HL-60 (cell line): ENCODE measurements around the gene ZNF689.

Source experiments
- DNase-seq, 2 experiments: peaks; one replicate each; pipeline ENCODE4 v3.0.0-alpha.2; 2010 to 2020; ENCODE audit warnings: low read depth in 1 of 2, low spot score in 1 of 2
- H3K27ac ChIP-seq: fragments of 250-450 bp; sonication (Bioruptor Pico); replicated peaks from 2 replicates; pipeline ENCODE4 v1.5.1; 2020; ENCODE audit warnings: mild to moderate bottlenecking, moderate library complexity
- H3K27me3 ChIP-seq: fragments of 250-450 bp; sonication (Bioruptor Pico); 2 replicates; pipeline ENCODE4 v1.5.1; 2021; ENCODE audit warnings: mild to moderate bottlenecking, moderate library complexity; ENCODE audit not compliant: insufficient read depth, poor library complexity, severe bottlenecking
- H3K4me3 ChIP-seq: replicated peaks from 2 replicates; pipeline ENCODE4 v1.5.1; 2011; ENCODE audit warnings: mild to moderate bottlenecking, control low read depth, low read length; ENCODE audit not compliant: insufficient read depth
- GABPA ChIP-seq: IDR thresholded peaks from 2 replicates; pipeline ENCODE4 v1.6.1; 2012; ENCODE audit warnings: low read depth
- POLR2AphosphoS5 ChIP-seq: IDR thresholded peaks from 2 replicates; pipeline ENCODE4 v1.6.1; 2012; ENCODE audit warnings: low read depth
- SPI1 ChIP-seq: IDR thresholded peaks from 2 replicates; pipeline ENCODE4 v1.6.1; 2012; ENCODE audit warnings: low read depth, mild to moderate bottlenecking, borderline replicate concordance
- TF ChIP-seq, protein P1 (sequence below): IDR thresholded peaks from 2 replicates; pipeline ENCODE4 v1.6.1; 2012; ENCODE audit warnings: low read depth; ENCODE audit not compliant: insufficient replicate concordance
- TF ChIP-seq, protein P2 (sequence below): IDR thresholded peaks from one replicate; pipeline ENCODE4 v1.5.1; 2011; ENCODE audit warnings: low read length, control low read depth, inconsistent platforms; ENCODE audit not compliant: insufficient read depth

ZNF689 gene

DNA sequence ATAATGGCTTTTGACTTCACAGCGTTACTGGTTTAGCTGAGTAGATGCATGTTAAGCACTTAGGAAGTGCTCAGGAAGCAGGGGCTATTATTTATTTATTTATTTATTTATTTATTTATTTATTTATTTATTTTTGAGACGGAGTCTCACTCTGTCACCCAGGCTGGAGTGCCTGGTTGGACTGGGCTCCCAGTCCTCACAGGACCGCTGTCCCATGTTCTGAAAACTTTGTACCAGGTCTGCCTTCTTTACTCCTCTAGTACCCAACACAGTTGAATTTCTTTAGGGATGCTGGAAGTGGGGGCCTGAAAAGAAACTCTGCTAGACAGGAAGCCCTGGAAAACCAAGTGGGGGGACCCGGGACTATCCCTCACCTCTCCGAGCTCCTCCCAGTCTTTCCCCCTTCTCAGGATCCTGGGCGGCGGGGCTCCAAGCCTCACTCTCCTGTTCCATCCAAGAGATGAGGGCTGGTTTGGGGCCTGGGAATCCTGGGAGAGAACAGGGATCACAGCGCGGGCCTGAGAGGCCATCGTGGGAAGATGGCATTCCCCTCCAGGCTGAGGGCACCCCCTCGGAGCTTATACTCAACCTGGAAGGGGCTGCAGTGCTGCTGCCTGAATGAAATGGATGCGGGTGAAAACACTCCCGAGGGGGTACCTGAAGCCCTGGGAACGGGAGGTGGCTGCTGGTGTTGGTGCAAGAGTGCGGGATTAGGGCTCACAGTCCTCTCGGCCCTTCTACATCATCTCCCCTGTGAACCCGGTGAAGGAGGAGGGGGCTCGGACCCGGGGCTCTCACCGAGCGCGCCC is 39.3 kb downstream of the ZNF689 start:
- H3K27me3 ChIP-seq = no peaks in the 10 kb centered on the region
- H3K27ac ChIP-seq = peak overlapping the region; percentile 88
- H3K4me3 ChIP-seq = peak overlapping the region; percentile 92
- TF ChIP-seq GABPA = no peak
- TF ChIP-seq, protein P1, sequence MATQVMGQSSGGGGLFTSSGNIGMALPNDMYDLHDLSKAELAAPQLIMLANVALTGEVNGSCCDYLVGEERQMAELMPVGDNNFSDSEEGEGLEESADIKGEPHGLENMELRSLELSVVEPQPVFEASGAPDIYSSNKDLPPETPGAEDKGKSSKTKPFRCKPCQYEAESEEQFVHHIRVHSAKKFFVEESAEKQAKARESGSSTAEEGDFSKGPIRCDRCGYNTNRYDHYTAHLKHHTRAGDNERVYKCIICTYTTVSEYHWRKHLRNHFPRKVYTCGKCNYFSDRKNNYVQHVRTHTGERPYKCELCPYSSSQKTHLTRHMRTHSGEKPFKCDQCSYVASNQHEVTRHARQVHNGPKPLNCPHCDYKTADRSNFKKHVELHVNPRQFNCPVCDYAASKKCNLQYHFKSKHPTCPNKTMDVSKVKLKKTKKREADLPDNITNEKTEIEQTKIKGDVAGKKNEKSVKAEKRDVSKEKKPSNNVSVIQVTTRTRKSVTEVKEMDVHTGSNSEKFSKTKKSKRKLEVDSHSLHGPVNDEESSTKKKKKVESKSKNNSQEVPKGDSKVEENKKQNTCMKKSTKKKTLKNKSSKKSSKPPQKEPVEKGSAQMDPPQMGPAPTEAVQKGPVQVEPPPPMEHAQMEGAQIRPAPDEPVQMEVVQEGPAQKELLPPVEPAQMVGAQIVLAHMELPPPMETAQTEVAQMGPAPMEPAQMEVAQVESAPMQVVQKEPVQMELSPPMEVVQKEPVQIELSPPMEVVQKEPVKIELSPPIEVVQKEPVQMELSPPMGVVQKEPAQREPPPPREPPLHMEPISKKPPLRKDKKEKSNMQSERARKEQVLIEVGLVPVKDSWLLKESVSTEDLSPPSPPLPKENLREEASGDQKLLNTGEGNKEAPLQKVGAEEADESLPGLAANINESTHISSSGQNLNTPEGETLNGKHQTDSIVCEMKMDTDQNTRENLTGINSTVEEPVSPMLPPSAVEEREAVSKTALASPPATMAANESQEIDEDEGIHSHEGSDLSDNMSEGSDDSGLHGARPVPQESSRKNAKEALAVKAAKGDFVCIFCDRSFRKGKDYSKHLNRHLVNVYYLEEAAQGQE = peak; percentile 80
- DNase-seq = no peak

DNA sequence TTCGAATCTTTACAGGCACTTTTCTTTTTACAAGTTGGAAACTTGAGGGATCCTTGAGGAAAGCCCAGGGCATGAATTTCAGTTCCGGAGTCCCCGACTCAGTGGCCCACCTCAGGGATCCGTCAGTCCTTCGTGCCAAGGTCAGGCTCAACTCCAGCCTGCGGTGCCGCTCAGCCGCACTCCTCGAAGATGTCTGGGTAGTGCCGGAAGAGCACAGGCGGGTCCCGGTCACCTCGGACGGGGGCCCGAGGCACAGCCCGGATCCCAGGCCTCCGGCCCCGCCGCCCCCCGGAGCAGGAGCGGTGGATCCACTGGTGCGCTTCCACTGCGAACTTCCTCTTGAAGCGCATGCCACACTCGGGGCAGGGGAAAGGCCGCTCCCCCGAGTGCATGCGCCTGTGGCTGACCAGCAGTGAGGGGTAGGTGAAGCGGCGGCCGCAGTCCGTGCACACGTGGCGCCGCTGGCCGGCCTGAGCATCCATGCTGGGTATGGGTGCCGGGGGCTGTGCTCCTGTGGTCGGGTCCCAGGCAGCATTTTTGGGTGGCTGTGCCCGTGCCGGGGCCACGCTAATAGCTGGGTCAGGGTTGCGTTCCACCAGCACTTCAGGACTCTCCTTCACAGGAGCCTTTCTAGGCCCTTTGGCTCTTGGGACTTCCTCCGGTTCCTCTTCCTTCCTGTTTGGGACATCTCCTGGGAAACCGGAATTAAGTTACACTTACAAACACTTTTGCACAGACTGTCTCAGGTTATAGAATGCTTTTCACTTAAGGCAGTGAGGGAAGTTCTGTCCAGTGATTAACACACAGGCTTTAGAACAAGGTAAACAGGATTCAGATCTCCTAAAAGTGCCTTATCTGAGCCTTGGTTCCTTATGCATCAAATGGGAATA is 40.2 kb downstream of the ZNF689 start:
- no peak for DNase-seq
- Histone ChIP-seq H3K4me3 (no peak overlapping the region), H3K27me3 (no peaks in the 10 kb centered on the region), H3K27ac (no peak overlapping the region)
- TF ChIP-seq SPI1 = no peak
- TF ChIP-seq, protein P1 = no peak

DNA sequence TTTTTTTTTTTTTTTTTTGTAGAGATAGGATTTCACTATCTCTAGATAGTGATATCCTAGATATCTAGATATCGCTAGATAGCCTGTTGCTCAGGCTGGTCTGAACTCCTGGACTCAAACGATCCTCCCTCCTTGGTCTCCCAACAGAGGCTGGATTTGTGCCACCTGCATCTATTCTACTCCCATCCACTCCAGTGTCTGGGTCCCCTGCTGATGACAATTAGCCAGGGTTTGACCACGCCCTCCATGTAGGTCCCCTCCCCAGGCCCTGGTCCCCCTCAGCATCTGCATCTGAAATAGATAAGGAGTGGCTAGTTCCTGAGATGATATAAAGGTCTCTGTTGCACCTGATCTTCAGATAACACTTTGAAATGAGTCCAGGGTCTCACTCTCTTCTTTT is 40.9 kb downstream of the ZNF689 start:
- no peak overlapping the region for H3K4me3 ChIP-seq

More for the DNA sequence above, 40.9 kb downstream of the ZNF689 start:
- TF ChIP-seq GABPA (no peak), POLR2AphosphoS5 (no peak), SPI1 (no peak)
- TF ChIP-seq, protein P1 = no peak
- TF ChIP-seq, protein P2, sequence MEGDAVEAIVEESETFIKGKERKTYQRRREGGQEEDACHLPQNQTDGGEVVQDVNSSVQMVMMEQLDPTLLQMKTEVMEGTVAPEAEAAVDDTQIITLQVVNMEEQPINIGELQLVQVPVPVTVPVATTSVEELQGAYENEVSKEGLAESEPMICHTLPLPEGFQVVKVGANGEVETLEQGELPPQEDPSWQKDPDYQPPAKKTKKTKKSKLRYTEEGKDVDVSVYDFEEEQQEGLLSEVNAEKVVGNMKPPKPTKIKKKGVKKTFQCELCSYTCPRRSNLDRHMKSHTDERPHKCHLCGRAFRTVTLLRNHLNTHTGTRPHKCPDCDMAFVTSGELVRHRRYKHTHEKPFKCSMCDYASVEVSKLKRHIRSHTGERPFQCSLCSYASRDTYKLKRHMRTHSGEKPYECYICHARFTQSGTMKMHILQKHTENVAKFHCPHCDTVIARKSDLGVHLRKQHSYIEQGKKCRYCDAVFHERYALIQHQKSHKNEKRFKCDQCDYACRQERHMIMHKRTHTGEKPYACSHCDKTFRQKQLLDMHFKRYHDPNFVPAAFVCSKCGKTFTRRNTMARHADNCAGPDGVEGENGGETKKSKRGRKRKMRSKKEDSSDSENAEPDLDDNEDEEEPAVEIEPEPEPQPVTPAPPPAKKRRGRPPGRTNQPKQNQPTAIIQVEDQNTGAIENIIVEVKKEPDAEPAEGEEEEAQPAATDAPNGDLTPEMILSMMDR = no peak
- Histone ChIP-seq H3K27me3 (no peaks in the 10 kb centered on the region), H3K27ac (no peak overlapping the region)
- no peak for DNase-seq
